ENCODE results near the gene LMO2.

DNA sequence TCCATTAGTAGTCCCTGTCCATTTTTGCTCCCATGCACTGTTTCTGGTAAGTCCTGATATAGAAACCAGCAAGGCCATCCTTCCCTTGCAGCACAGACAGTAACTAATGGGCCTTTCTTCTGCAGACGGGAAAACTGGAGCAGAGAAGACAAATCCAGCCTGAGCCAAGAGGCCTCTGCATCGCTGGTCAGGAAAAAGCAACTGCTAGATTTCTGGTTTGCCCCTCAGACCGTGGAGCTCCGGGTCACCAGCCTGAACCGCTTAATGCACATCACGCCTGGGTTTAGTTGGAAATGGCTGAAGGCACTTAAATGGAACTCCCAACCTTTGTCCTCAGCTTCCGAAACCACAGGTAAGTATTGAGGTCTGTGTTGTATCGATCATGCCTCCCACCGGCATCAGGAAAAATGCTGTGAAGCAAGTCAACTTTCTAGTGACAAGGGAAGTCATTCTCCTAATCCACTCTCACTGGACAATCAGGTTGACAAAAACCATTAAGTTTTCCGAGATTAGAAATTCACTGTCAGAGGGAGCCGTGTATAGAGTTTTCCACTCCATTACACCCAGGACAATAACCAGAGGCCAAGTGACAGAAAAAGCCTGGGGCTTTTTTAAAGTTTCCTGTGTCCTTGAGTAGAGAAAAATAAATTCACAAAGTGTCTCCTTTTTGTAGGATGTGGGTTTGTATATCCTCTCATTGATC, 14.8 kb upstream of the LMO2 start:
- TF ChIP-seq, protein P1, sequence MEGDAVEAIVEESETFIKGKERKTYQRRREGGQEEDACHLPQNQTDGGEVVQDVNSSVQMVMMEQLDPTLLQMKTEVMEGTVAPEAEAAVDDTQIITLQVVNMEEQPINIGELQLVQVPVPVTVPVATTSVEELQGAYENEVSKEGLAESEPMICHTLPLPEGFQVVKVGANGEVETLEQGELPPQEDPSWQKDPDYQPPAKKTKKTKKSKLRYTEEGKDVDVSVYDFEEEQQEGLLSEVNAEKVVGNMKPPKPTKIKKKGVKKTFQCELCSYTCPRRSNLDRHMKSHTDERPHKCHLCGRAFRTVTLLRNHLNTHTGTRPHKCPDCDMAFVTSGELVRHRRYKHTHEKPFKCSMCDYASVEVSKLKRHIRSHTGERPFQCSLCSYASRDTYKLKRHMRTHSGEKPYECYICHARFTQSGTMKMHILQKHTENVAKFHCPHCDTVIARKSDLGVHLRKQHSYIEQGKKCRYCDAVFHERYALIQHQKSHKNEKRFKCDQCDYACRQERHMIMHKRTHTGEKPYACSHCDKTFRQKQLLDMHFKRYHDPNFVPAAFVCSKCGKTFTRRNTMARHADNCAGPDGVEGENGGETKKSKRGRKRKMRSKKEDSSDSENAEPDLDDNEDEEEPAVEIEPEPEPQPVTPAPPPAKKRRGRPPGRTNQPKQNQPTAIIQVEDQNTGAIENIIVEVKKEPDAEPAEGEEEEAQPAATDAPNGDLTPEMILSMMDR (IDR thresholded peaks at IDR 0.05), result no peak
- TF ChIP-seq POLR2A (IDR thresholded peaks at IDR 0.05) (no peak), POLR2AphosphoS5 (IDR thresholded peaks at IDR 0.05) (no peak)
